ENCODE data around the gene CNTN5. TPM values are rescaled to one million over a fixed set of nuclear protein-coding genes. Genes with fewer than 3 reads are reported as not detected.

CNTN5 gene
- polyA plus RNA-seq, 1 of the 3 experiments (the other 2 are of a cell fraction) = not detected

- Histone ChIP-seq H4K20me1 (ENCODE audit: insufficient read depth) (no peaks in the 10 kb centered on the region), H3F3A (replicated peaks; ENCODE audit: insufficient read depth) (no peaks in the 10 kb centered on the region), H3K9me3 (no peaks in the 10 kb centered on the region), H3K4me2 (no peak overlapping the region), H3K36me3 (replicated peaks in 1 of 2; ENCODE audit: control insufficient read depth in 1 of 2, insufficient read depth in 2 of 2, low read length in 1 of 2) (no peaks in the 10 kb centered on the region), H3K27me3 (ENCODE audit: insufficient read depth) (no peaks in the 10 kb centered on the region), H3K4me3 (ENCODE audit: low read depth in 2 of 2, low read length in 1 of 2) (no peak overlapping the region), H3K9ac (no peak overlapping the region), H3K79me2 (ENCODE audit: insufficient read depth) (no peaks in the 10 kb centered on the region), H3K27ac (ENCODE audit: low read depth in 2 of 2, low read length in 1 of 2) (no peak overlapping the region), H3K4me1 (ENCODE audit: control insufficient read depth in 1 of 2, insufficient read depth in 2 of 2, low read depth in 1 of 2, low read length in 1 of 2) (peaks cover 0 to 14% of the 10 kb centered on the region in 2 experiments; a peak in 1 of 4 replicates), H3K9me2 (no peaks in the 10 kb centered on the region), H2AFZ (ENCODE audit: low read depth) (no peak overlapping the region)
- CTCF ChIA-PET = no interaction called here
- WGBS (ENCODE audit: low lambda C conversion rate) = 0% methylated on average over 2 of the region's 2 CpGs
- DNase-seq = no peak
- TF ChIP-seq MXI1 (IDR thresholded peaks at IDR 0.05; ENCODE audit: low read depth, low read length) (no peak), NFIC (IDR thresholded peaks at IDR 0.05; ENCODE audit: borderline replicate concordance) (no peak), ZBTB33 (IDR thresholded peaks at IDR 0.05; ENCODE audit: borderline replicate concordance, low read depth) (no peak), TEAD4 (IDR thresholded peaks at IDR 0.05; ENCODE audit: borderline replicate concordance, insufficient read depth) (no peak), USF2 (IDR thresholded peaks at IDR 0.05; ENCODE audit: borderline replicate concordance, low read depth, low read length) (no peak), GABPA (IDR thresholded peaks at IDR 0.05; ENCODE audit: low read depth) (no peak), POLR2AphosphoS5 (IDR thresholded peaks at IDR 0.05; ENCODE audit: low read depth, low read length) (no peak), IRF3 (IDR thresholded peaks at IDR 0.05; ENCODE audit: low read depth, low read length) (no peak), USF1 (IDR thresholded peaks at IDR 0.05; ENCODE audit: borderline replicate concordance, low read depth) (no peak), TCF12 (IDR thresholded peaks at IDR 0.05) (no peak), RFX5 (IDR thresholded peaks at IDR 0.05; ENCODE audit: low read length) (no peak), NRF1 (IDR thresholded peaks at IDR 0.05; ENCODE audit: low read depth, low read length) (no peak), YY1 (IDR thresholded peaks at IDR 0.05; ENCODE audit: low read depth) (no peak), ELF1 (IDR thresholded peaks at IDR 0.05) (no peak), CTCF (IDR thresholded peaks at IDR 0.05) (no peak)
- POLR2A ChIA-PET = no interaction called here
These were observed 1201.0 kb downstream of the CNTN5 start for GRCh38 chr11:100221791-100222190.

Measured in SK-N-SH (cell line).